GM13976 (cell line): Measurements from ENCODE around the gene PLSCR2.

Experiments used
- DNase-seq: peaks from one replicate; pipeline ENCODE4 v3.0.0; 2012; ENCODE audit warnings: low spot score
- CTCF ChIP-seq: IDR thresholded peaks from 2 replicates; pipeline ENCODE4 v1.5.1; 2012; ENCODE audit warnings: borderline replicate concordance, mild to moderate bottlenecking; ENCODE audit not compliant: insufficient read depth; ENCODE audit errors: extremely low read depth, missing control alignments, control extremely low read depth
- in situ Hi-C: fragments of 300-500 bp; cut with MboI; formaldehyde crosslinking; loops from one replicate; pipeline ENCODE4 v1.12.0; 2022; ENCODE audit warnings: low sequenced_read_pairs, mixed read lengths, inconsistent platforms; ENCODE audit not compliant: unreplicated experiment

The PLSCR2 gene

GRCh38 chr3:146384786-146385185 is 84.6 kb downstream of the PLSCR2 start:
- in situ Hi-C loops, result no loop called here
- no peak for TF ChIP-seq CTCF
- DNase-seq, result no peak
